Fibroblast of the aortic adventitia (primary cell): ENCODE results near the gene INSRR. TPM values are rescaled to one million over a fixed set of nuclear protein-coding genes. Genes with fewer than 3 reads are reported as not detected.
A peak's percentile ranks its signal among the peaks of the same experiment; 100 is the strongest.

ENCODE experiments used
- DNase-seq: peaks from one replicate; pipeline ENCODE4 v3.0.0-alpha.2; 2010; ENCODE audit warnings: low read depth
- H3K4me3 ChIP-seq: 2 replicates; pipeline ENCODE4 v1.5.1; 2011; ENCODE audit warnings: low read depth, mild to moderate bottlenecking, control low read depth, low read length, moderate library complexity
- CTCF ChIP-seq: IDR thresholded peaks from 2 replicates; pipeline ENCODE4 v1.5.1; 2011; ENCODE audit warnings: mild to moderate bottlenecking, low read length, control low read depth, inconsistent platforms; ENCODE audit not compliant: insufficient read depth
- total RNA-seq: library from RNA; depleted of rRNA; stranded (reverse); fragments of >200 nt; gene quantifications from 2 replicates; pipeline ENCODE4 v1.2.3, GENCODE V29; 2012; ENCODE audit warnings: low replicate concordance

INSRR gene
- total RNA-seq, 1 donor: not detected

DNA sequence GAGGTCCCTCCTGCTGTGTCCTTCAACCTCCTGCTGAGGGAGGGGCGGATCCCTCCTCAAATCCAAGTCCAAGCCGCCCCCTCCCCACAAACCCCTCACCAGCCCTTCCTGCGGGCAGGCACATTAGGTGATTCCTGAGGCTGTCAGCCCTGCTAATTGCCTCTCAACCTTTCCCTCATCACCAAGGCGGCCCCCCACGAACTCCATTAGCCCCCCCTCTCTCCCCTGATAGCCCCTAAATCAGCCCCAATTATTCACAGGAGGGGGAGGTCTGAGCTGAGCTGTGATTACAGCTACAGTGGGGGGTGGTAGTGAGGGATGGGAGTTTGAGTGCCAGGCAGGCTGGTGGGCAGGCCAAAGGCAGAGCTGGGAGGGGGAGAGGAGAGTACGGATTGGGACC, 28.8 kb upstream of the INSRR start:
- no peak overlapping the region for H3K4me3 ChIP-seq
- TF ChIP-seq CTCF: no peak
- DNase-seq: no peak

- no peak for DNase-seq
- no peak overlapping the region for H3K4me3 ChIP-seq
- no peak for TF ChIP-seq CTCF
Observed at GRCh38 chr1:156887317-156887716, 28.4 kb upstream of the INSRR start.

DNA sequence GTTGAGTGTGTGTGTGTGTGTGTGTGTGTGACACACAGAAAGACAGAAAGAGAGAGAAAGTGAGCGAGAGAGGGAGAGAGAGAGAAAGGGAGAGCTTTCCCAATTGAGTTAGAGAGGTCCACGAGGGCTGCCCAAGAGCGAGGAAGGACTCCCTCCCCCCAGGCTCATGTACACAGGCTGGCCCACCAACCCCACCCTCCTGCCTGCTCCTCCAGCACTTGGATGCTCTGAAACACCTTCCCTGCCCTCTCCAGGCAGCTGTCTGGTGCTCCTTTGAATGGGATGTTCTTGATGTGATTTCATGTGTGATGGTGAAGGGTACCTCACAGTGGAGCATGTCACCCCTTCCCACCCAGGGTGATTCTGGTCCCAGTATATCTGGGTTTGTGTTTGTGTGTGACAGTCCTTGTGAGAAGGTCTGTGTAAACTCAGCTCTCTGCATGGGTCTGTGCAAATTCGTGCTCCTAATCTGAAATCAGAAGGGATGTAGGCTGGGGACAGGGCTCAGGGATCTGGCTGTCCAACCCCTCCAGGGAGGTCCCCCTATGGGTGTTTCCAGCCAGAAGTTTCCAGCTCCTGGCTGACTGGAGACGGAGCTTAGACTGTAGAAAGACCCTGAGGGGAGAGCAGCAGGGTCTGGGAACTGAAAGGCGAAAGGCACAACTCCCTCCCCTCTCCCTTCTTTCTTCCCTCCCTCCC, 27.8 kb upstream of the INSRR start:
- no peak for DNase-seq
- H3K4me3 ChIP-seq: no peak overlapping the region
- TF ChIP-seq CTCF: no peak

DNA sequence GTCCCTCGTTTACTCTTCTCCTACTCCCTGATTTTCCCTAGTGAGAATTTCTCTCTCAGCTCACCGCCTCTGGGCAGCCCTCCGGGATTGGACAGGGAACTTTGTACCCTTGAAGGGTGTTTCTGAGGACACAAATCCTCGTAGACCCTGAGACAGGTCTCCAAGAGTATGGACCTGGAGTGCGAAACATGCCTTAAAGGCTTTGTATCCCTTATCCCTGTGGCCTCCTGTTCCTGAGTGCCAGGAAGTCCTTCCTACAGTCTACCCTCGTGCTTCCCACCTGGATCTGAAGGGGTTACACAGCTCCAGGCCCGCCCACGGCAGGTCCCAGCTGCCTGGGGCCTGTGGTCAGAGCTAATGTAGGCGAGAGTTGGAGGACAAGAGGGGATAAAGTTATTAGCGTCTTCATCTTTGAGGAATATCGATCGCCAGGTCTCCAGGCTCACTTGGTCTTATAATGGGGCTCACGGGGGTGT, 27.0 kb upstream of the INSRR start:
- H3K4me3 ChIP-seq: no peak overlapping the region
- no peak for TF ChIP-seq CTCF
- no peak for DNase-seq

- no peak overlapping the region for H3K4me3 ChIP-seq
- TF ChIP-seq CTCF: no peak
- peak; percentile 25 for DNase-seq
Observed at GRCh38 chr1:156885314-156885713, 26.4 kb upstream of the INSRR start.

GRCh38 chr1:156884560-156885184, 25.8 kb upstream of the INSRR start:
- TF ChIP-seq CTCF: no peak
- H3K4me3 ChIP-seq: no peak overlapping the region
- DNase-seq: no peak
